CD4-positive, alpha-beta T cell treated with Interleukin-2 at 100 ng/mL for 4 hours (primary cell): ENCODE data around the gene LRRC19.

Experiments
- DNase-seq: peaks from one replicate; pipeline ENCODE4 v3.0.0-alpha.2; 2020; ENCODE audit warnings: low spot score

Gene LRRC19

DNA sequence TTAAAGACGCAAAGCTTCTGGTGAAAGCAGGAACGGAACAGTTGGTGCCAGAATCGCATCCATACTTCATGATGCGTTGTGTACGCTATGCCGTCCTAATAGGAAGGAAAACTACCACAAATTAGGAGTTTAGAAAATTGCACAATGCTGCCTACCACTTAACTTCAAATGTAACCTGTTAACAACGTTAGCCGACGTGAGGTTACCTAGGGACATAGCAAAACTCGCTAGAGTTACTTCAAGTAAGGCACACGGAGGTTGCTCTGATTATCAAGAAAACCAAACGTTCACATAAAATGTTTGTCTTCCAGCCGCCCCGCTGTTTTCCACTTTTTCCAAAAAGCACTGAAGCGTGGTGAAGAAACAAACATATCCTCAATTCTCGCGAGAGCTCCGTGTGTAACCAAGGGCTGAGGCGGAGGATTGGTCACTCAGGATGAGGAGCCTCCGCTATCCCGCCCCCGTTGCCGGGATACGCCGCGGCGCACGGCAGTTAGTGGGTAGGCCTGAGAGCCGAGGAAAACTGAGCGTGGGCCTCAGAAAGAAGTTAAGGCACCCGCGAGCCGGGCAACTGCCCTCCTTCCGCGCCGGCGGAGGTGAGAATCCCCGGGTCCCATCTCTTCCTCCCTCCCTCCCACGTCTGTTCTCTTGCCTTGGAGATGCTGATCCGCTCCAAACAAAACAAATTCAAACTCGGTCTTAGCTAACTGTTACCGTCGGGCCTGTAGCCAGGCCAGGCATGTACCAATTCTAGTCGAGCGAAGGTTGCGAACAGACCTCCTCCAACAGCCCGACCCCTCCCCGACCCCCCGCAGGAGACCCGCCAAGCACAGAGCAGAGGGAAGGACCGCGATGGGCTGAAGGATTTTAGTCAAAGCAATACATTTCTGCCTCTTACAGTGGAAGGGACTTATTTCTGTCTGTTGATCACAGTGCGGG lies 49.3 kb downstream of the LRRC19 start, which contains the start of gene IFT74:
TSS of gene IFT74 (plus strand) at position 492 of the 939 bp plus-strand sequence. CDS start 5,556 bp downstream, outside the sequence.
- peak; percentile 95 for DNase-seq

GRCh38 chr9:26955222-26955903 lies 50.1 kb downstream of the LRRC19 start:
- no peak for DNase-seq

GRCh38 chr9:26954050-26954508 lies 51.4 kb downstream of the LRRC19 start:
- peak; percentile 24 for DNase-seq

DNA sequence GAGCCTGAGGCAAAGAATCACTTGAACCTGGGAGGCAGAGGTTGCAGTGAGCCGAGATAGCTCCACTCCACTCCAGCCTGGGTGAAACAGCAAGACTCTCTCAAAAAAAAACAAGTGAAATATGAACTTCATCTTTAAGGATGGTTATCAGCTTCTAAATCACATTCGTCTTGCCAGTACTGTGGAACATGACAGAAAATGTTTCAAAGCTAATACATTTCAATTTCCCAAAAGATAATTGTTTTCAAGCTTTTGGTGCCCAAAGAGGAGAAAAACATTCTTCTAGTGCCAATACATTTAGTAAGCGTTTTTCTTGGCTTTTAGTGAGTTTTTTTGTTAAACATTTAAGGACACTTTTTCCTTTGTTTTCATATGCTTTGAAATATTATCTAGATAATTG lies 53.7 kb downstream of the LRRC19 start:
- DNase-seq = no peak

DNA sequence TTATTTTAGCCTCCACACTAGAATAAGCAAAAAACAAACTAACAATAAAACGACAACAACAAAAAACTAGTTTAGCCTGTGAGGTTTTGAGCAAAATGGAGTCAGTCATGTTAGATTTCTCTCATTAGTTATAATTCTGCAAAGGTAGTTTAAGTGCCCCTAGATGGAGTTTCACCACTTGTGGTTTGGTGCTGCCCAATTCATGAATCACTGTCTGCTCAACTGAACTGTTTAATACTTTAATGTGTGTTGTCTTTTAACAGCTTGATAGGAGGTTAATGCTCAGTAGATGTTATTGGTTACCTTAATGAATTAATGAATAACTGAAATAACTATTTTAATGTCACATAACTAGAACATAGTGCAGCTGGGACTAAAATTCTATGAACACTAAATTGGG lies 55.0 kb downstream of the LRRC19 start:
- DNase-seq = no peak

DNA sequence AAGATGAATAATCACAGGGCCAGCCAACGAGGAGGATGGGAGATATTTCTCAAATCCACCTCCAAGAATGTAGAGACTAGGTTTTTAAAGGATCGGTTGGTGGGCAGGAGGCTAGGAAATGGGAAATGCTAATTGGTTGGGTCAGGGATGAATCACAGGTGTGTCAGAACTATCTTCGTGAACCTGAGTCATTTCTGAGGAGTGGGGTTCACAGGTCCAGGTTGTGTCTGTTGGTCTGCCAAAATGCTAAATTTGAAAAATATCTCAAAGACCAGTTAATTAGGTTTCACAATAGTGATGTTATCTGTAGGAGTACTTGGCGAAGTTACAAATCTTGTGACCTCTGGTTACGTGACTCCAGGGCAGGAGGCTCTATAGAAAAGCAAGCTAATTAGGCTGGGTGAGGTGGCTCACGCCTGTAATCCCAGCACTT lies 55.8 kb downstream of the LRRC19 start:
- DNase-seq = no peak

DNA sequence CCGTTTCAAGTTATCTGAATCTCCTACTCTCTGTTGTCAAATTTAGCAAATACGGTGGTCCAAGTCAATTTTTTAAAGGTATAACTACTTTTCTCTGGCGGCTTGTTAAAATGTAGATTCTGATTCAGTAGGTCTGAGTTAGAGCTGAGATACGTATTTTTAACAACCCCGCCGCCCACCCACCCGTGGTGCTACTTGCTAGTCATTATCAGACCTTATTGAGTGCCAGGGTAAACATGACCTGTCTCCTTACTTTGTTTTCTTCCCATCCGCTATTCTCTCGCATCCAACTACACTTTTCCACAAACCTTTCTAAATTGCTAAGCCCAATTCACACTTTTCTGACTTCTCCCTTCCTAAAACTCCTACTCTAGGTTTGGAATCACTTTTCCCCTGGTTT lies 57.7 kb downstream of the LRRC19 start:
- no peak for DNase-seq

- peak; percentile 81 for DNase-seq
Observed at GRCh38 chr9:26946753-26947727, 58.4 kb downstream of the LRRC19 start, which contains the start of gene PLAA. Gene PLAA (minus strand): TSS chr9:26947242. CDS start chr9:26947045, 197 bp downstream.

DNA sequence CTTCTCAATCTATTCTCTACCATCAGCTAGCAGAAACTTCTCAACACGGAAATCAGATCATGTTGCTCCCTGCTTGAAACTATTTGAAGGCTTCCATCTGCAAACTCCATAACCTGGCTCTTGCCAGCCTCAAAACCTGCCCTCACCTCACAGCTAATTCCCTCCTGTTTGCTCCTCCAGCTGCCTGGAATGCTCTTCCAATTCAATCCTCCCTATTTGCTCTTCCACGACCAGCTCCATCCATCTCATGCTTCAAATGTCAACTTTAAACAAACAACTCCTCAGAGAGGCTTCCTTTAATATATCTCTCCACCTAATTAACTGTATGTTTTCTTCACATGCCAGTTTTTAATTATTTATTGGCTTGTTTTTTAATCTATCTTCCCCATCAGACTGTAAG lies 59.9 kb downstream of the LRRC19 start:
- no peak for DNase-seq
